Measurements from ENCODE around the gene C17orf100.

C17orf100 gene

DNA sequence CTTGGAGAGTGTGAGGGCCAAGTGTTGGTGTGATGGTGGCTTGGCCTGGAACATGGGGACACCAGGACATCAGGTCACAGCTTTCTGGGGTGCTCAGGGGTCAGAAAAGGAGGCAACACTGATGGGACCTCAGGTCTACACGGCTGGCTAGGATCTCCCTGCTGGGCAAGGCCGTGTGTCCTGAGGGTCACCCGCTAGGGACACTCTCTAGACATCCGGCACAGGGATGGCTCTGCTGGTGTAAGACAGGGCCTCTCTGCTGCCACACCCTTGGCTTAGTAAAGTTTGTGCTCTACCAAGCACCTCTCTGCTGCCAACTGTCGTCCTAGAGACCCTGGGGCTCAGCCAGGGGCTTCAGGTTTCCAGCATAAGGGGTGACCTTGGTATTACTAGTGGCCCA is 45.3 kb downstream of the C17orf100 start:
- no peak for DNase-seq

GRCh38 chr17:6698004-6698403 is 46.4 kb downstream of the C17orf100 start:
- DNase-seq = no peak

- DNase-seq = no peak
These were observed 48.7 kb downstream of the C17orf100 start for GRCh38 chr17:6699997-6700947.

GRCh38 chr17:6700948-6701307 is 49.4 kb downstream of the C17orf100 start:
- DNase-seq = no peak

DNA sequence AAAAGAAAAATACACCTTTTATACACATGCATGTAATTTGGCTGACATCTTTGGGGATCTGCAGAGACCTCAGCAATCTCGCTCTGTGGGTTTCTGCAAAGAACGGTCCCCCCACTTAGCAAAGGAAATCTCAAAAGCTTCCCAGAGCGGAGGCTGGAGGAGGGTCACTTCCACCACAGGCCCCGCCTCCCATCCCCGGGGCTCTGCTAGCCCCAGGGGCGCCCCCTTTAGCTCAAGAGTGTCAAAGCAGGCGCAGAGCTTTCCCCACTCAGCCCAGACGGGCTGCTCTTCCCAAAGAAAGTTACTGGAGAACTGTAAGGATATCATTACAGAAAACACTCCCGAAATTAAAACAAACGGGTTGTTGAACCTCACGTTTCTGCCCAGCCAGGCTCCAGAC is 50.2 kb downstream of the C17orf100 start:
- no peak for DNase-seq

GRCh38 chr17:6702567-6703215 is 51.1 kb downstream of the C17orf100 start:
- no peak for DNase-seq

Measured in NCI-H526 treated with DMSO at 0.1 percent for 48 hours (cell line).